ENCODE measurements around the gene FAXDC2.

GRCh38 chr5:154815684-154816247, 34.6 kb downstream of the FAXDC2 start:
- TF ChIP-seq CTCF (IDR thresholded peaks at IDR 0.05; ENCODE audit: insufficient read depth, low read depth, low read length) (no peak), EZH2 (IDR thresholded peaks at IDR 0.05; ENCODE audit: insufficient read depth, low read length) (no peak)
